GM18873 (cell line): ENCODE data around the gene SINHCAF.
A peak's percentile ranks its signal among the peaks of the same experiment; 100 is the strongest.
"Not testable (repeated sequence)": the region's sequence is repeated elsewhere in the genome, so short reads cannot be mapped to it uniquely, and the experiment has no call there.

Experiments used
- ATAC-seq: cut with Tn5 transposase; IDR thresholded peaks from one replicate; pipeline ENCODE4 v1.9.1; 2021; ENCODE audit warnings: mild to moderate bottlenecking, moderate library complexity, moderate number of reproducible peaks; ENCODE audit not compliant: unreplicated experiment, low FRiP score

The SINHCAF gene

DNA sequence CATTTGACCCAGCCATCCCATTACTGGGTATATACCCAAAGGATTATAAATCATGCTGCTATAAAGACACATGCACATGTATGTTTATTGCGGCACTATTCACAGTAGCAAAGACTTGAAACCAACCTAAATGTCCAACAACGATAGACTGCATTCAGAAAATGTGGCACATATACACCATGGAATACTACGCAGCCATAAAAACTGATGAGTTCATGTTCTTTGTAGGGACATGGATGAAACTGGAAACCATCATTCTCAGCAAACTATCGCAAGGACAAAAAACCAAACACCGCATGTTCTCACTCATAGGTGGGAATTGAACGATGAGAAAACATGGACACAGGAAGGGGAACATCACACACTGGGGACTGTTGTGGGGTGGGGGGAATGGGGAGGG is 52.2 kb downstream of the SINHCAF start:
- not testable (repeated sequence) for ATAC-seq

DNA sequence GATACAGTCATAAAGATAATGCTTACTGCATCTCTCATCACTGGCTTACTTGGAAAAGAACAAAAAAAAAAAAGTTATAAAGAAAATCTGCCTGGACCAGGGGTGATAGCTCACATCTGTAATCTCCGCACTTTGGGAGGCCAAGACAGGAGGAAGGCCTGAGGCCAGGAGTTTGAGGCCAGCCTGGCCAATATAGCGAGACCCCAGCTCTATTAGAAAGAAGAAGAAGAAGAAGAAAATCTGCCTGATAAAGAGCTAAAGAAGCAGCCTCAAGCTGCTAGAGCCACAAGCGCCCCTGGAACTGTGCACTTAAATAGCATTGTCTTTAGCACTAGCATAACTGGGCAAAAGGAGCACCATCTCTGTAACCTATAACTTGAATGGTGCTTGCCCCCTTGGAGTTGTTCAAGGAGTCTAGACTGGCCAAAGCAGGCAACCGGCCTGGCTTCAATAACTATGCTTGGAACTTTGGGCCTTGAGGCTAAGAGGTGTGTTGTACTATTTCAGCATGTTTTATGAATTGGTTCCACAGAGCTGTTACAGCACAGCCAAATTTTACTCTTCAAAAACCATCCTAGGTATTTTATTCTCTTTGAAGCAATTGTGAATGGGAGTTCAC is 53.2 kb downstream of the SINHCAF start:
- ATAC-seq: no peak

DNA sequence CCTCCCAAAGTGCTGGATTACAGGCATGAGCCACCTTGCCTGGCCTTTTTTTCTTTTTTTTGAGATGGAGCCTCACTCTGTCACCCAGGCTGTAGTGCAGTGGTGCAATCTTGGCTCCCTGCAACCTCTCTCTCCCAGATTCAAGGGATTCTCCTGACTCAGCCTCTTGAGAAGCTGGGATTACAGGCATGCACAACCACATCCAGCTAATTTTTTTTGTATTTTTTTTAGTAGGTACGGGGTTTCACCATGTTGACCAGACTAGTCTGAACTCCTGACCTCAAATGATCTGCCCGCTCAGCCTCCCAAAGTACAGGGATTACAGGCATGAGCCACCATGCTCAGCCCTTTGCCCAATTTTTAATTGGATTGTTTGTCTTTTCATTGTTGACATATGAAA is 58.0 kb downstream of the SINHCAF start:
- ATAC-seq: no peak

DNA sequence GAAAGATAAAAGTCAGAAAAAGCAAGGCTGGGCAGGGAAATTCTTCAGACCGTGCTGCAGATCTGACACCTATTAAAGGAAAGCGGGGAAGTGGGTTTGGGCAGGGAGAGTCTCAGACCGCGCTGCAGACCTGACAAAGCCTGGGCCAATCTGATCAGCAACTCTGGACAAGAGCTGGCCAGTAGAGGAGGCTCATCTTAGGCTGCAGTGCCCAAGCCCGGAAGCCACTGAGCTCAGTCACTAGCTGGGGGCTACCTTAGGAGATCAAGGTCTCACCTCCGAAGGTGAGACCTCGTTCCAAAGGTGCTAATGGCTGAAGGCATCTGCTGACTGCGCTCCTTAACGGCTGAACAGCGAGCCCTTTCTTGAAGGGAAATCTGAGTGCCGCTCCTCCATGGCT is 60.2 kb downstream of the SINHCAF start:
- ATAC-seq: no peak

DNA sequence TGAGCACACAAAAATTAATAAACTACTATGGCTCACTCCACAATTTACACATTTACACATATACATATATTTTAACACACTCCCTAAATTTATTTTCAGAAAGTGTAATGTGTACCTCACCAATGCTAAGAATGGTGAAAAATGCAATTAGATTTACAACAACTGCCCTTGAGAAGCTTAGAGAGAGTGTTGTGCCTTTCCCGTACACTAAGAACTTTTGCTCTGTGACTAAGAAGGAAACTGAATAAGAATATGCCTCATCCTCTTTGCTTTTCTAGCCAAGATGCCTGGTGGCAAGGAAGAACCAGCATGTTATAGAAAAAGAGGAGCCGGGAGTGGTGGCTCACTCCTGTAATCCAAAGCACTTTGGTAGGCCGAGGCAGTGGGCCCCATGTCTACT is 62.3 kb downstream of the SINHCAF start:
- no peak for ATAC-seq

DNA sequence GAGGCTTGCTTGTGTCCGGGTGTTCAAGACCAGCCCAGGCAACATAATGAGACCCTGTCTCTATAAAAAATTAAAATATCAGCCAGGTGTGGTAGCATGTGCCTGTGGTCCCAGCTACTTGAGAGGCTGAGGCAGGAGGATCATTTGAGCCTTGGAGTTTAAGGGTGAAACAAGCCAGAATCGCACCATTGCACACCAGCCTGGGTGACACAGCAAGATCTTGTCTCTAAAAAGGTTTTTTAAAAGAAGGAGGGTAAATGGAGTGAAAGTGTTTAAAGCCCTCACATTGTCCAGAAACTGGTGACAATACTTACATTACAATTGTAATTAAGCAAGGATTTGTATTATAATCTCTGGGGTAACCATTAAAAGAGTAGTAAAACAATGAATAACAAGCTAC is 64.2 kb downstream of the SINHCAF start:
- no peak for ATAC-seq

DNA sequence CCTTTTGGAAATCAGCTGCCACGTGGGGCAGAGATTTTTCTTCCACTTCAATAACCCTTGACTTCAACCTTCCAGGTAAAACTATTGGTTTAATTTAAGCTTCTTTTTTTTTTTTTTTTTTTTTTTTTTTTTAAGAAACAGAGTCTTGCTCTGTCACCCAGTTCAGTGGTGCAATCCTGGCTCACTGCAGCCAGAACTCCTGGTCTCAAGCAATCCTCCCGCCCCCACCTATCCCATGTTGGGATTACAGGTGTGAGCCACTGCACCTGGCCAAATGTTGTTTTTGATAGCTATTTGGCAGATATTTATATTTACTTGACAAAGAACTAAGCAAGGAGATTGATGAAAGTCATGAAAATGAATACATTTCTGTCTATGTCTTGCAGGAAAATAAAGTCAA is 65.1 kb downstream of the SINHCAF start:
- no peak for ATAC-seq

DNA sequence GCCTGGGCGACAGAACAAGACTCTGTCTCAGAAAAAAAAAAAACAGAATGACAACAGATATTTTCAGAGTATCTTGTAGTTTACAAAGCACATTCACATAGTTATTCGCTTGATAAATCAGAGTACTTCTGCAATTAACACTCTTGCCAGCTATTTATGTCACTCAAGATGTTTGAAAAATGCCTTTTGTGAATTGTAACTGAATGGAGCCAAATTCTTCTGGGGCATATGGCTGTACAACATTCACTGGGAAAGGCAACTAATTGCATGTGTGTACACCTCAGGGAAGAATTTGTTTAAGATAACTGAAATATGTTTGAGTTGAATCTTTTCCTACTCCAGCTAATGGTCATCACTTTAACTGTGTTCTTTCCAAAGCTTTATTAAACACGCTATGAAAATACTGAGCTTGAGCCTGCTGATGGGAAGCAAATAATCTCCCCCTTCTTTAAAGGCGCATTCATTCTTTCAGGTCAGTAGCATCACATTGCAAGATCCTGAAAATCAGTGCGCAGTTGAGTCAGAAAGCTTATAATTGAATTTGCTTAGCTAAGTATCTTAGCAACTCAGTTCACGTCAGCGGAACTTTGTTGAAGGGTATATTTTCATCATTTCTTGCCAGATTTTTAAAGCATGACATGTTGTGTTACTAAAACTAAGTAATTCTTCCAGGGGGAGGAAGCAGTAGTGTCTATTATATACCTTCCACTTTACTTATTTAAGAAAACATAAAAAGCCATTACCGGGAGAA is 66.6 kb downstream of the SINHCAF start:
- ATAC-seq: no peak

DNA sequence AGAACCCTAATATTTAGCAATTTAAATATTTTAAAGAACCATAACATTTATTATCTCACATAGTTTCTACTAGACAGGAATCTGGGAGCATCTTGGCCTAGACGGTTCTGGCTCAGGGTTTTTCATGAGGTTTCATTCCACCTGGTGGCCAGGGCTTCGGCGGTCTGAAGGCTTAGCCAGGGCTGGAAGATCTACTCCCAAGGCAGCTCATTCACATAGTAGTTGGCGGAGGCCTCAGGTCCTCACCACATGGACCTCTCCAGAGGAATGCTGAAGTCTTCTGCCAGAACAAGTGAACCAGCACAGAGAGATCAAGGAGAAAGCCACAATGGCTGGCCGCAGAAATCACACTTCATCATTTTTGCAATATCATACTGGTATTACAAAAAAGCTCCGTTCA is 68.2 kb downstream of the SINHCAF start:
- ATAC-seq: no peak

DNA sequence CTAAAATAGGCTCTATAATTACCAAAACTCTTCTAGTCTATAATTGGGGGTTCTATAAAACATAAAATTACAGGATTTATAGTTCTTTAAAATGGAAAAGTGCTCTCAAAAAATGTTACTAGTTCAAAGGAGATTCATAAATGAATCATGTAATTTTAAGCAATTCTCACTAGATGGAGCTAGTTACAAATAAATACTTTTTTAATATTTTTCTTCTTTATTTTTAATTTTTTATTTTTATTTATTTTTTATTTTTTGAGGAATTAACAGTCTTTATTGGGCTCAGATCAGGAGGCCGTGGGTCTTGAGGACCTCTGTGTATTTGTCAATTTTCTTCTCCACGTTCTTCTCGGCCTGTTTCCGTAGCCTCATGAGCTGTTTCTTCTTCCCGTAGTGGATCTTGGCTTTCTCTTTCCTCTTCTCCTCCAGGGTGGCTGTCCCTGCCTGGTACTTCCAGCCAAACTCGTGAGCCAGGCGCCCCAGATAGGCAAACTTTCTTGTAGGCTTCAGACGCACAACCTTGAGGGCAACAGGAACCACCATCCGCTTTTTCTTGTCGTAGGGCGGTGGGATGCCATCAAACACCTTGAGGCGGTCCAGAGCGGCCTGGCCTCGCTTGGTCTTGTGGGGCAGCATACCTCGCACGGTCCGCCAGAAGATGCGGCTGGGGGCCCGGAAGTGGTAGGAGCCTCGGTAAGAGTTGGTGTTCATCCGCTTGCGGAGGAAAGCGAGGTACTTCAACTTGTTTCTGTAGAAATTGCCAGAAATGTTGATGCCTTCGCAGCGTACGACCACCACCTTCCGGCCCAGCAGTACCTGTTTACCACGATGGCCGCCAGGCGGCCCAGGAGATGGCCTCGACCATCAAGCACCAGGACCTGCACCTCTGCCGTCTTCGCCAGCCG is 74.0 kb downstream of the SINHCAF start:
- not testable (repeated sequence) for ATAC-seq

DNA sequence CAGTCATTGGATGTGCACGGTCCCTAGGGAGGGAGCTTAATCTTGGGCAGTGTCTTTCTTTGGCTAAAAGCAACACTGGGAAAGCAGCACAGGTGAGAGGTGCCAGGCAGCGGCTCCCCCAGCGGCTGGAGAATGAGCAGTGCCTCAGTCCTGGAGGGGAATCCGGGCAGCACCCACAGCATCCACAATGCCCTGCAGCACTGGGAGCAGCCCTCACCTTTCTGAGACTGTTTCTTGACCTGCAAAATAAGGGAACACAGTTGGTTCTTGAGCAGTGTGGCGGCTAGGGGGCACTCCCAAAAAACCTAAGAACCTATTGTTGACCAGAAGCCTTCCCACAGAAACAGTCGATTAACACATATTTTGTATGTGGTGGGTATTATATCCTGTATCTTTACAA is 75.8 kb downstream of the SINHCAF start:
- no peak for ATAC-seq

DNA sequence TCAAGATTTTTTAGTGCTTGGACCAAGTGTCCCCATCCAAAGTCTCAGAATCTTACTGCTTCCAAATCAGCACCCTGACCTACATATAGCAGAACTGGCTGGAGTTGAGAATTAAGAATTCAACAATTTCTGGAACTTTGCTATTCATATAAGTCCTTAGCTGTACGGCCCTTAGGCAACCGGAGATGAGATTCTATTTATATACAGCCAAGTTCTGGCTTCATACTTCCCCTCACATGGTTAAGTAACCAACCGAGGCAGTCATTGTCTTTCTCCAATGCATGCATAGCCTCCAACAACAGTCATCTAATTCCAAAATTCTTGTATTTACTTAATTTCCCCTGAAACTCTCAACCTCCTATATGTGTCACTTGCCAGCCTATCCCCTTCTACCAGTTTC is 76.6 kb downstream of the SINHCAF start:
- no peak for ATAC-seq

DNA sequence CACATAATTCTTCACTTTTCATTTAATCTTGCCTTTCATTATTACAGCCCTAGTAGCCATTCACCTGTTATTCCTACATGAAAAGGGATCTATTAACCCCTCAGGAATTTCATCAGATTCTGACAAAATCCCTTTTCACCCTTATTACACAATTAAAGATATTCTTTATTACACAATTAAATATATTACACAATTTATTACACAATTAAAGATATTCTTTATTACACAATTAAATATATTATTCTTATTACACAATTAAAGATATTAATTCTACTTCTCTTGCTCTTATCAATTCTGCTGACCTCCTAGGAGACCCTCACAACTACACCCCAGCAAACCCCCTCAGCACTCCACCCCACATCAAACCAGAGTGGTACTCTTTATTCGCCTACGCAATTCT is 77.1 kb downstream of the SINHCAF start:
- ATAC-seq: no peak

DNA sequence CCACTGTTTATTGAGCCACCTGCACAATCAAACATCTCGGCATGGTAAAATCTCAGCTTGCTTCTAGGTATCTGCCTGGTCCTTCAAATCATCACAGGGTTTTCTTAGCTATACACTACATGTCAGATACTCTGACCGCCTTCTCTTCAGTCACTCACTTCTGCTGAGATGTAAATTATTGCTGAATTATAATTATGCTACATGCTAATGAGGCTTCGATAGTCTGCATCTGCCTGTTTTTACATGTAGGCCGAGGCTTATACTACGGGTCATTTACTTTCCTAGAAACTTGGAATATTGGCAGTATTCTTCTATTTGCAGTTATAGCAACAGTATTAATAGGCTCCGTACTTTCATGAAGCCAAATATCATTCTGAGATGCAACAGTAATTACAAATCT is 77.6 kb downstream of the SINHCAF start:
- no peak for ATAC-seq

DNA sequence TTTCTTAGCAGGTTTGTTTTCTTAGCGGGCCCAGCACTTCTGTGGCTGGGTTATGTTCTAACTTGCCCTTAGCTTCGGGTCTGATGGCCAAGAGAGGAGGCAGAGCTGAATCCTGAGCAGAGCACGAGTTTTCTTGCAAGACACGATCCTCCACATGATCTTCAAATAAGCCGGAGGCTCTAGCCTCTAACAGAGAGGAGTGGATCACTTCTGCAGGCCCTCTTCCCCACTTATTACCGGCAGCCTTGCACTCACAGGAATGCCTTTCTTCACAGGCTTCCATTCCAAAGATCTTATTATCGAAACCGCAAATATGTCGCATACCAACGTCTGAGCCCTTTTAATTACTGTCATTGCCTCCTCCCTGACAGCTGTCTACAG is 79.5 kb downstream of the SINHCAF start:
- ATAC-seq: no peak

DNA sequence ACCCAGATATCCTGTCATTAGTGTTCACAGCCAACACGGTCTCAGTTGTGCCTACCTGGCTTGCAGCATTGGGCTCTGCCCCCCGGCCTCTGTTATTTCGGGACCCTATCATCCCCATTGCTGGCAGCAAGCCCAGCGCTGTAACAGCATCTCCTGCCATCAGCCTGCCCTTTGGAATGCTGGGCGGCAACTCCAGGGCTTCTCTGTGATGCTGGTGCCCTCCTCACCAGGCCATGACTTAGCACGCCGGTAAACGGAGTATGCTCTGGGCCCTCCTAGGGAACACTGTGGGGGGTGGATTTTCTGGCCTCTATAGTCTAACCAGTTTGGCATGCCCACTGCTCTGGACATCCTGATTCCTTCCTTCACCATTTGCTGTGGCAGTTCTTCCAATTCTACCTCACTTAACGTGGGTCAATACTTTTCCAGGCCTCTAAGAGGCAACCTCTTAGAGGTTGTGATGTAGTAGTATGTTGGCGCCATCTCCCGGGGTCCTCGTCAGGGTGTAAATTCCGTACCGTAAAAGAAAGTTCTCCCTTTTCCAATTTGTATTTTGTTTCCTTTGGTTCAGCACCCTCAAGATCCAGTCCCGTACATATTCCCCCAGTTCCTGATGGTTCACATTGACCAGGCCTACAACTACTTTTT is 80.0 kb downstream of the SINHCAF start:
- ATAC-seq: no peak

DNA sequence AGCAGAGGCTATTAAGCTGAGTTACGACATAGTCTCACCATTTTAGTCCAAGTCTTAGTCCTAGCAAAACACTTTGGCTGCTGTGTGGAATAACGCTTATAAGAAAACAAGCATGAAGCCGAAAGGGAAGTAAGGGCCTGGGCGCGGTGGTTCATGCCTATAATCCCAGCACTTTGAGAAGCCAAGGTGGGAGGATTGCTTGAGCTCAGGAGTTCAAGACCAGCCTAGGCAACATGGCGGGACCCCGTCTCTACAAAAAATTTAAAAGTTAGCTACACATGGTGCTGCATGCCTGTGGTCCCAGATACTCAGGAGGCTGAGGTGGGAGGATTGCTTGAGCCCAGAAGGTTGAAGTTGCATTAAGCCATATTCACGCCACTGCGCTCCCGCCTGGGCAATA is 83.5 kb downstream of the SINHCAF start:
- not testable (repeated sequence) for ATAC-seq

DNA sequence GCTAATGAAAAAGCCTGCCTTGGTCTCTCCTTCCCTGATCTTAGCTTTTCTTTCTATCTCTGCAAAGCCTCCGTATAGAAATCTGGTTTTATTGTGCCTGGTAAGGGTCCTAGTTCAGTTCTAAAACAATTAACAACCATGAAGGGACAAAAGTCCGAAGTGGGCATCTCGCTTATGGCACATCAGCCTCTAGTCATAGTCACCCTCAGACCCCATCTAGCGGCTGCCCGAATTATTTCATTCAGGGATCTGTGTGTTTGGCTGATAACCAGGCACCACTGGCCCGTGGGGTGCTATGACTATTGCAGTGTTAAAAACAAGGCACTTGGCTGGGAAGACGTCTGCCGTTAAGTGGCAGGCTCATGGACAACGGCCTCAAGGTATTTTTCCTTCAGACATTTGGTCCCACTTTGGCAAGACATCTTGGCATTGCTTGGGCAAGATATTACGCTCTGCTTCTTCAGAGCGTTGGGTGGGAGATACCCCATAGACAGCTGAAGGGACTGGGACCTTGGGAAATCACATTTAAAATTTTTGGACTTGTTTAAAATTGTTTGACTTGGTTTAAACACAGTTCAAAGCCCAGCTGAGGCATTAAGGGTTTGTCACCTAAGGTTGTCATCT is 87.1 kb downstream of the SINHCAF start:
- ATAC-seq: peak; percentile 76

DNA sequence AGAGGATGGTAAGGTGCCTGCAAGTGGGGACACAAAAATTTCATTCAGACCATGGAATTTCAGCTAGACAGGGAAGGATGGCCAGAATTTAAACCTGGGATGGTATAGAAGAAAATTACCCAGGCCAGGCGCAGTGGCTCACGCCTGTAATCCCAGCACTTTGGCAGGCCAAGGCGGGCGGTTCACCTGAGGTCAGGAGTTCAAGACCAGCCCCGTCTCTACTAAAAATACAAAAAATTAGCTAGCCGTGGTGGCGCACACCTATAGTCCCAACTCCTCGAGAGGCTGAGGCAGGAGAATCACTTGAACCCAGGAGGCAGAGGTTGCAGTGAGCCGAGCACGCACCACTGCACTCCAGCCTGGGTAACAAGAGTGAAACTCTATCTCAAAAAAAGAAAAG is 87.6 kb downstream of the SINHCAF start:
- not testable (repeated sequence) for ATAC-seq

DNA sequence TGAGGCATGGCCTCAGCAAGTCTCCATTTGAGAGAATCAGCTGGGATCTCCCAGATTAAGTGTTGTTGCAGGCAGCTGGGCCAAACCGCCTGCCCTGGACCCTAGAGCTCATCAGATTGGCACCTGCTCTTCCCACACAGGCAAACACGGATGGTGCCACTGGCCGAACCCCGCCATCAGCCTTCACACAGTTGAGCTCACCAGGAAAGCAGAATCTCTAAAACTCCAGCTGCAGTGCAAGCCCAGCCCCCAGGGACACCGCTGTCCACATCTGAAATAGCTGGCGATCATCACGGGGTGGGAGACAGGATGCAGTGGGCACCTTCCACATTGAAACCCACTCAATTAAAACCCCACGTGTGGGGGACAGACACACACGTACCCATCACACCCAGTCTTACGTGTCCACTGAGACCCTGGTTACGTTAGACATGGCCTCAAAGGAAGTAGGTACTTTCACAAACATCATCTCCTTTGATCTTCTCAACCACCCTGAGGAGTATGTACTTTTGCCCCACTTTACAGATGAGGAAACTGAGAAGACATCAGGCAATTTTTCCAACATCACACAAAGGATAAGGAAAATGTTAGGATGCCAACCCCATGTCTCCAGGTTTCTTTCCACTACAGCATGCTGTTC is 88.8 kb downstream of the SINHCAF start:
- ATAC-seq: no peak
